ENCODE data around the gene SPRED1. TPM values are rescaled to one million over a fixed set of nuclear protein-coding genes. Genes with fewer than 3 reads are reported as not detected.

The SPRED1 gene
- total and polyA plus RNA-seq, 12 donors: 4.9 to 31.3 (median 19.4) TPM

DNA sequence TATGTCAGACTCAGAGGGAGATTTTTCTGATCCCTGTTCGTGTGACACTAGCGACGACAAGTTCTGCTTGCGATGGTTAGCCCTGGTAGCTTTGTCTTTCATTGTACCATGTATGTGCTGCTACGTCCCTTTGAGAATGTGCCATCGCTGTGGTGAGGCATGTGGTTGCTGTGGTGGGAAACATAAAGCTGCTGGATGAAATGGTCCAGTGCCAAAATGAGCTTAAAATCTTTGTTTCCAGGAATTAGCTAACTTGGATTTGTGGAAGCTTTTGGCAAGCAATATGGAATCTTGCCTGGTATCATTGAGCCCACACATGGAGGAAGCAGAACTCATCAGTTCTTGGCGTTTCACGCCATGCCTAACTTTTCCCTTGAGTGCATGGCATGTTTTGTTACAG lies 98.8 kb downstream of the SPRED1 start:
- TF ChIP-seq, protein P1, sequence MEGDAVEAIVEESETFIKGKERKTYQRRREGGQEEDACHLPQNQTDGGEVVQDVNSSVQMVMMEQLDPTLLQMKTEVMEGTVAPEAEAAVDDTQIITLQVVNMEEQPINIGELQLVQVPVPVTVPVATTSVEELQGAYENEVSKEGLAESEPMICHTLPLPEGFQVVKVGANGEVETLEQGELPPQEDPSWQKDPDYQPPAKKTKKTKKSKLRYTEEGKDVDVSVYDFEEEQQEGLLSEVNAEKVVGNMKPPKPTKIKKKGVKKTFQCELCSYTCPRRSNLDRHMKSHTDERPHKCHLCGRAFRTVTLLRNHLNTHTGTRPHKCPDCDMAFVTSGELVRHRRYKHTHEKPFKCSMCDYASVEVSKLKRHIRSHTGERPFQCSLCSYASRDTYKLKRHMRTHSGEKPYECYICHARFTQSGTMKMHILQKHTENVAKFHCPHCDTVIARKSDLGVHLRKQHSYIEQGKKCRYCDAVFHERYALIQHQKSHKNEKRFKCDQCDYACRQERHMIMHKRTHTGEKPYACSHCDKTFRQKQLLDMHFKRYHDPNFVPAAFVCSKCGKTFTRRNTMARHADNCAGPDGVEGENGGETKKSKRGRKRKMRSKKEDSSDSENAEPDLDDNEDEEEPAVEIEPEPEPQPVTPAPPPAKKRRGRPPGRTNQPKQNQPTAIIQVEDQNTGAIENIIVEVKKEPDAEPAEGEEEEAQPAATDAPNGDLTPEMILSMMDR (IDR thresholded peaks at IDR 0.05): no peak
- no peak for TF ChIP-seq POLR2A (IDR thresholded peaks at IDR 0.05)
- Histone ChIP-seq H3K4me1 (replicated peaks in 1 of 2) (peaks cover 0 to 5% of the 10 kb centered on the region in 2 donors), H3K27me3 (no peaks in the 10 kb centered on the region), H3K36me3 (replicated peaks in 1 of 2) (peaks cover 0 to 15% of the 10 kb centered on the region in 2 donors), H3K9me3 (replicated peaks in 1 of 3) (no peaks in the 10 kb centered on the region), H3K27ac (no peak overlapping the region), H3K4me3 (no peak overlapping the region)
- WGBS, 4 donors: 90 to 94% (median 93%) methylated on average over 8 of the region's 8 CpGs
- intact Hi-C loops (cut with DNase I): loop anchor here (5.0 to 10.0 kb wide), 2 partner anchors 97 to 349 kb away; partner anchors contain the start of gene SPRED1 (in 2 of the 2)
- DNase-seq: no peak

DNA sequence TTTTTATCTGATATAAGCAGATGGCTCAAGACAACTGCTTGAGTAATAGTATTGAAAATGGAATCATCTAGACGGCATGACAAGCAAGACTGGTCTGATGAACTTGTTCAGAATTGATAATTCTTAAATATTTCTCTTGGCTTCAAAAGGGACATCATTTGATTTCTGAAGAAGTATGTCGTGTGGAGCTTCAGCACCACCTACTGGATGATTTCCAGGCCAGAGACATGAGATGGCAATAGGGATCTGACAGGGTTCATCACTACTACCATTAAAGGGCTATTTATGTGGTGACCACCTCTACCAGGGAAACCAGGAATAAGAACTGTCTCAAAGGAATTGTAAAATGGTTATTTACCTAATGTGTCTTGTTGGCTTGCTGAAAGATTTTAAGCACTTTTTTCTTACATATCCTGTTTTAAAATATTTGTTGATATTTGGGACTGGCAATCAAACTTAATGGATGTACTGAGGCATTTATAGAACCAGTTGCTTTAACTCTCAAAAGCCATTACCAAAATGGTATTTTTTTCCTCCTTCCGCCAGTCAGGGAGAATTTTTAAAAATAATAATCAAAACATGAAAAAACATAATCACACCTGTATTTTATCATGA lies 101.8 kb downstream of the SPRED1 start:
- TF ChIP-seq POLR2A (IDR thresholded peaks at IDR 0.05): no peak
- TF ChIP-seq, protein P1 (IDR thresholded peaks at IDR 0.05): peak; percentile 66 to 89 (median 83)
- intact Hi-C loops (cut with DNase I): loop anchor here (5.0 to 10.0 kb wide), 2 partner anchors 100 to 352 kb away; partner anchors contain the start of gene SPRED1 (in 2 of the 2)
- H3K4me3 ChIP-seq: no peak overlapping the region
- peaks cover 0 to 15% of the 10 kb centered on the region in 2 donors for H3K36me3 ChIP-seq (replicated peaks in 1 of 2)
- no peak overlapping the region for H3K27ac ChIP-seq
- no peaks in the 10 kb centered on the region for H3K9me3 ChIP-seq (replicated peaks in 1 of 3)
- H3K27me3 ChIP-seq: no peaks in the 10 kb centered on the region
- peak; percentile 61 to 89 (median 68) for DNase-seq
- H3K4me1 ChIP-seq (replicated peaks in 1 of 2): peaks cover 0 to 5% of the 10 kb centered on the region in 2 donors
- WGBS, 4 donors: 33 to 40% (median 39%) methylated on average over 3 of the region's 3 CpGs

- intact Hi-C loops (cut with DNase I): no loop called here
- no peak for TF ChIP-seq POLR2A (IDR thresholded peaks at IDR 0.05)
- TF ChIP-seq, protein P1 (IDR thresholded peaks at IDR 0.05): no peak
- no peaks in the 10 kb centered on the region for H3K4me1 ChIP-seq (replicated peaks in 1 of 2)
- H3K9me3 ChIP-seq (replicated peaks in 1 of 3): no peaks in the 10 kb centered on the region
- H3K27ac ChIP-seq: no peak overlapping the region
- WGBS, 4 donors: 74 to 79% (median 75%) methylated on average over 3 of the region's 3 CpGs
- H3K36me3 ChIP-seq (replicated peaks in 1 of 2): no peaks in the 10 kb centered on the region
- no peaks in the 10 kb centered on the region for H3K27me3 ChIP-seq
- H3K4me3 ChIP-seq: no peak overlapping the region
- no peak for DNase-seq
These were observed 109.7 kb downstream of the SPRED1 start for GRCh38 chr15:38362355-38362754.

DNA sequence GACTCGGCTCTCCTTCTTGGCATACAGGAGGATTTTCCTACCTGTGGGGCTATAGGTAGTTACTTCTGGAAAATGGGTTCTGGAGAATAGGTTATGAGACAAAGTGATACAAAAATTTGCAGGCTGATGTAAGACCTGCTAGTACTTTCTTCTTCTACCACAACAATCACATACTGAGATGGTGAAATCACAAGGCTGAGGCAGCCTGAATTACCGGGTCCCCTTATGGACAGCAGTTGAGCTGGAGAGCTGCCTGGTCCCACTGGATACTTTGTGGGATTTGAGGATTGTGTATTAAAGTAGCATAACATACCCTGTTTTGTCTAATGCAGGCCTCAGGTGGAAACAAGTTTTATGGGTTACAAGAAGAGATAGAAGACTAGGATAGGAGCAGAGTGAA lies 114.8 kb downstream of the SPRED1 start:
- no peak overlapping the region for H3K4me3 ChIP-seq
- H3K36me3 ChIP-seq (replicated peaks in 1 of 2): no peaks in the 10 kb centered on the region
- H3K27me3 ChIP-seq: no peaks in the 10 kb centered on the region
- DNase-seq: no peak
- 78 to 80% (median 78%) methylated on average over 2 of the region's 2 CpGs for WGBS, 4 donors
- no peaks in the 10 kb centered on the region for H3K4me1 ChIP-seq (replicated peaks in 1 of 2)
- TF ChIP-seq POLR2A (IDR thresholded peaks at IDR 0.05): no peak
- TF ChIP-seq, protein P1 (IDR thresholded peaks at IDR 0.05): no peak
- H3K9me3 ChIP-seq (replicated peaks in 1 of 3): no peaks in the 10 kb centered on the region
- no peak overlapping the region for H3K27ac ChIP-seq
- intact Hi-C loops (cut with DNase I): no loop called here
